ENCODE measurements around the gene PTPRJ. TPM values are rescaled to one million over a fixed set of nuclear protein-coding genes. Genes with fewer than 3 reads are reported as not detected.

Gene PTPRJ
- total RNA-seq, 4 donors from 2014 or later: 4.2 to 26.2 (median 9.2) TPM

- WGBS, 2 donors: 75 to 87% methylated on average over 2 of the region's 2 CpGs
- H3K4me3 ChIP-seq (ENCODE audit: low read depth, poor library complexity, severe bottlenecking): no peak overlapping the region
- intact Hi-C loops (cut with DNase I; ENCODE audit: low total_unique reads): no loop called here
- no peak for DNase-seq (ENCODE audit: low spot score in 2 of 2)
- TF ChIP-seq CTCF (IDR thresholded peaks at IDR 0.05) (no peak), POLR2A (IDR thresholded peaks at IDR 0.05) (no peak)
These were observed 9.4 kb downstream of the PTPRJ start for GRCh38 chr11:47989779-47990178.

GRCh38 chr11:47991266-47991830, 11.0 kb downstream of the PTPRJ start:
- intact Hi-C loops (cut with DNase I; ENCODE audit: low total_unique reads): no loop called here
- TF ChIP-seq POLR2A (IDR thresholded peaks at IDR 0.05): no peak
- no peak for TF ChIP-seq CTCF (IDR thresholded peaks at IDR 0.05)
- DNase-seq (ENCODE audit: low spot score in 2 of 2): no peak
- H3K4me3 ChIP-seq (ENCODE audit: low read depth, poor library complexity, severe bottlenecking): no peak overlapping the region
- WGBS, 2 donors: 23 to 26% methylated on average over 9 of the region's 9 CpGs

- WGBS, 2 donors: 91% methylated on average over 6 of the region's 6 CpGs
- intact Hi-C loops (cut with DNase I; ENCODE audit: low total_unique reads): no loop called here
- DNase-seq (ENCODE audit: low spot score in 2 of 2): no peak
- H3K4me3 ChIP-seq (ENCODE audit: low read depth, poor library complexity, severe bottlenecking): no peak overlapping the region
- TF ChIP-seq POLR2A (IDR thresholded peaks at IDR 0.05): no peak
- TF ChIP-seq CTCF (IDR thresholded peaks at IDR 0.05): no peak
These were observed 11.5 kb downstream of the PTPRJ start for GRCh38 chr11:47991894-47992293.

GRCh38 chr11:47992959-47993820, 12.8 kb downstream of the PTPRJ start:
- intact Hi-C loops (cut with DNase I; ENCODE audit: low total_unique reads): no loop called here
- no peak for TF ChIP-seq POLR2A (IDR thresholded peaks at IDR 0.05)
- no peak for TF ChIP-seq CTCF (IDR thresholded peaks at IDR 0.05)
- no peak overlapping the region for H3K4me3 ChIP-seq (ENCODE audit: low read depth, poor library complexity, severe bottlenecking)
- 74 to 84% methylated on average over 11 of the region's 11 CpGs for WGBS, 2 donors
- DNase-seq (ENCODE audit: low spot score in 2 of 2): no peak

DNA sequence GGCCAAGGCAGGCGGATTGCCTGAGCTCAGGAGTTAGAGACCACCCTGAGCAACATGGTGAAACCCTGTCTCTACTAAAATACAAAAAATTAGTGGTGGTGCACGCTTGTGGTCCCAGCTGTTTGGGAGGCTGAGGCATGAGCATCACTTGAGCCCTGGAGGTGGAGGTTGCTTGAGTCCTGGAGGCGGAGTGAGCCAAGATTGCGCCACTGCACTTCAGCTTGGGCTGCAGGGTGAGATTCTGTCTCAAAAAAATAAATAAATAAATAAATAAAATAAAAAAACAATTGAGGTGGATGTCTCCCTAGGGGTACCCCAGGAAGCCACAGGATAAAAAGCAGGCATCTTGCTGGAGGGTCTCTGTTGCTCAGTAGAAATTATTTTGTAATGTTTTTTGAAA, 14.1 kb downstream of the PTPRJ start:
- TF ChIP-seq POLR2A (IDR thresholded peaks at IDR 0.05): no peak
- no peak for TF ChIP-seq CTCF (IDR thresholded peaks at IDR 0.05)
- no peak overlapping the region for H3K4me3 ChIP-seq (ENCODE audit: low read depth, poor library complexity, severe bottlenecking)
- no peak for DNase-seq (ENCODE audit: low spot score in 2 of 2)
- intact Hi-C loops (cut with DNase I; ENCODE audit: low total_unique reads): no loop called here
- WGBS, 2 donors: 96 to 98% methylated on average over 4 of the region's 4 CpGs
